HG03342 (cell line): ENCODE data around the gene TMEM39B.
A peak's percentile ranks its signal among the peaks of the same experiment; 100 is the strongest.
"Not testable (repeated sequence)": the region's sequence is repeated elsewhere in the genome, so short reads cannot be mapped to it uniquely, and the experiment has no call there.

Experiments
- ATAC-seq: cut with Tn5 transposase; IDR thresholded peaks from one replicate; pipeline ENCODE4 v1.9.1; 2021; ENCODE audit warnings: mild to moderate bottlenecking, moderate library complexity; ENCODE audit not compliant: unreplicated experiment

TMEM39B gene

DNA sequence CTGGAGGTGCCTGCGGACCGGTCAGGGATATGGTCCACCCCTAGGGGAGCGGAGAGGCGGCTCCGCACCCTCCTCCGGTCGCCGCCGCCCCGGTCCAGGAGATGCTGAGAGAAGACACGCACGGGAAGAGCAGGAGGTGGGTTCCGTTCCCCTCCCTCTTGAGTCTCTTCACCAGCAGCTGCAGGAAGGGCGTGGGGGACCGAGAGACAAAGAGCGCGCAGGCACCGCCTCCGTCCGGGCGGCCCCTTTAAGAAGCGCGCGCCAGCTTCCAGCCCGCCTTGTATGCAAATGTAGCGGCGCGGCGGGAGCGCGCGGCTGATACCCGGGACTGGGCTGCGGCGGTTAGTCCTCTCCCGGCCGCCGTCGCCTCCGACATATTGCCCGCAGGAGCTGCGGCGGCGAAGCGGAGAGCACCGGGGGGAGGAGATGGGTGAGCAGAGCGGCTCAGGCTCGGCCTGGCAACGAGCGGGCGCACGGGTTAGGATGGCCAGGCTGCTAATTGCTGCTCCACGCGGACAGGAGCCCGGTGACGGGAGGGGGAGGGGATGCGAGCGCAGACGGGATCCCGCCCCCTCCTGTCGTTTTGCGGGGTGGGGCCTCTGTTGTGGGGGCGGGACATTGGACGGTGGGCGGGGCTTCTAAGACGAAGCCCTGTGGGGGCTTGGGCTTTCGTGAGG lies at the start of gene TMEM39B:
TSS of gene TMEM39B (plus strand) at position 318 of the 677 bp plus-strand sequence. CDS start at position 427, 109 bp downstream.
- ATAC-seq: peak; percentile 76

DNA sequence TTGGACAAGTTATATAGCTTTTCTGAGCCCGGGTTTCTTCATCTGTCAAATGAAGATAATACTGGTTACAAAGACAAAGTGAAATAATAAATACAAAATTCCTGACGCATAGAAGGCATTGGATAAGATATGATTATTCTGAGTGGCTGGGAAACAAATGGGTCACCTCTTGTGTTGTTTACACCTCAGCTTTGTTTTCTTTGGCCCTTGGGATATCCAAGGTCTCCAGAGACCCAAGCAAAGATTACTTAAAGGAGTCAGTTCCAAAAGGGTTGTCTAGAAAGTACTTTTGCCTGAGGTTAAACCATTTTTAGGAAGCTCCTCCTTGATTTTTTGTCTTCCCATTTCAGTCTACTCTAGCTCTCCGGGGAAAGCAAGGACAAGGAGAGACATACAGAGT lies 49.4 kb upstream of the TMEM39B start:
- no peak for ATAC-seq

DNA sequence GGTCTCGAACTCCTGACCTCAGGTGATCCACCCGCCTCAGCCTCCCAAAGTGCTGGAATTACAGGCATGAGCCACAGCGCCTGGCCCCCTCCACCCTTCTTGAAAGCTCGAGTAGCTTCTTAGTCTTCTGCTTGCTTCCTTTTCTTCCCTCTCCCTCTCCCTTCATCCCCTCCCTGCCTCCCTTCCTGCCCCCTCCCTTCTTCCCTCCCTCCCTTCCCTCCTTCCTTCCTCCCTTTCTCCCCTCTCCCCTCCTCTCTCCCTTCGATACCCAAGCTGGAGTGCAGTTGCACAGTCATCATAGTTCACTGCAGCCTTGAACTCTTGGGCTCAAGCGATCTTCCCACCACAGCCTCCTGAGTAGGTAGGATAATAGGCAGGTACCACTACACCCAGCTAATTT lies 47.2 kb upstream of the TMEM39B start:
- ATAC-seq: no peak

DNA sequence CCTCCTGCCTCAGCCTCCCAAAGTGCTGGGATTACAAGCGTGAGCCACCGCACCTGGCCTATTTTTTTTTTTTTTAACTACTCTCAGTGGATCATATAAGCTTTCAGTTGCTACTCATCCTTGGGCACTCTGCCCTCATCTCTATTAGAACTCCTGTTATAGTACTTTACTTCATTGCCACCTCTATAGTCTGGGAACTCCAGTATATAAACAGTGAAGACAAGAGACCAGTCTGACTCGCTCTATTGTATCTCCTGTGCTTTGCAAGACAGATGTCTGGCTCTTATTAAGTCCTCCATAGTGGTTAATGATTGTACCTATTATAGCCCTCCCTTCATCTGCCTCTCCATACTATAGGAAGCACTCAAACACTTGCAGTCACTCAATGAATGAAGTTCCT lies 44.0 kb upstream of the TMEM39B start:
- no peak for ATAC-seq

DNA sequence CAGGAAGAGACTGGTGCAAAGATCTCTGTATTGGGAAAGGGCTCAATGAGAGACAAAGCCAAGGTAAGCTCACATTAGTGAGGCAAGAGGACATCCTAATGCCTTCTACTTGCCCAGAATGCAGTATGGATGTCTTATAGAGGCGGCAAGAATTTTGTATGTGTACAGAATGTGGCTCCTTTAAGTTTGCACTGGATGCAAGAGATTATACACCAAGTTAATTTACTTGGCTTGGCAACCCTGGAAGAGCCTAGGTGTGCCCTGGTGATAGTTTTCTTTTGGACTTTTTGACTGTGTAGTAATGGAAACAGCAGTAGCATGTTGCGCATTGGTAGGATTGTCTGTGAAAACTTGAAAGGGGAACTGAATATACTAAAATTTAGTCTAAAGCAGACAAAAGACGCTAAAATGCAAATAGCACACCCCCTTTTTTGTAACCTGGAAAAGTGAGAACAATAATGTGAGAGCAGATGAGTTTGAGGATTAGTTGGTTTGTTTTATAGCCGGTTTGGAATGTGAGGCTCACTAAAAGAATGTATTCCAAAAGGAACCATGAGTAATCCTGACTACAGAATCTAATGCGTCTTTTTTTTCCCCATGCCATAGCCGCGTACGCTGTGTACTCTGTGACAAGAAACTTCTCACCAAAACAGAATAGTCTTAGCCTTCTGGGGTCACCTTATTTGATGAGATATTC lies 41.0 kb upstream of the TMEM39B start:
- ATAC-seq: no peak

DNA sequence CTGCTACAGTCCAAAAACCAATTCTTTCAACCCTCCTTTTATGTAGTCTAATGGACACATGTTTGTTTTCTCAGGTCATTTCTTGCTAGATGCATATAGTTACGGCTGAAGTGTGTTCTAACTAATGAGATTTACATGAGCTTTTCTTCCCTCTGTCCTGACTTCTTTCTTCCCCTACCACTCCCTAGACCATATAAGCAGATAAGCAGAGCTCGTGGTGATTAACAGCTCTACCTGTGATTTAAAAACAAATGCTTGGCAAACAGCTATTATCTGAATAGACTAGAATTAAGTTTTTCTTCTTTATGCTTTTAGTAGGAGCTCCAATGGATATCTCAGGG lies 40.5 kb upstream of the TMEM39B start:
- ATAC-seq: no peak

DNA sequence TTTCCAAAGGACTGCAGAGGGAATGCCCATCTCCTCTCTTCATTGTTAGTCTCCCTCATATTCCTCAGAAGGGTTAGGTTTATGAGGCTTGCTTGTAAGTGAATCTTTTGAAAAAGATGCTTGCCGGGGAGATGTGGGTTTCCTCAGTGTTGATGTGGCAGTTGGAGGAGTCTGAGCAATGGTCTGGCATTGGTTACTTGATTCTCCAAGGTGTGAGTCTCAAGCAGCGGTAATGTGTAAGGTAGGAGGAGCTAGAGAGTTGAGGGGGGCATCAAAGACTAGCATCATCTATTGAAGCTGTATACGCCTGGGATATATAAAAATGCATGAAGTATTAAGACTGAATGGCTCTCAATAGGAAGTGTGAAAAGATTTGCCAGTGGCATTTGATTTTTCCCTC lies 37.6 kb upstream of the TMEM39B start:
- no peak for ATAC-seq

DNA sequence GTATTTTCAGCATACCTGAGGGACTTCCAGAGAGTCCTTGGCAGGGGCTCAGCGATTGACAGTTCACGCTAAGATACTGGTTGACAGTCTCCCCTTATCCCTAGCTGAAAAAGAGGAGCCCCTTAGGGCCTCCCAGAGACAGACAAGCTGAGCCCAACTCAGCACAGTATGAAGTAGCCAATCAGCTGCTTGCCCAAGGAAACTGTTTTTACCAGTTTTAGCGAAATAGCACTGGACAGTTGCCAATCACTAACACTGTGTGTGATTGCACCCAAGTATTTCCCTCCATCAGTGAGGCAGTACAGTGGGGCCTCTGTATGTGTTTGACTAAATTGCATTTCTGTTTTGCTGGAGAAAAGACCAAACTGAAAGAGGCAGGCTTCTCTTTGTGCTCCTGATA lies 32.0 kb upstream of the TMEM39B start:
- no peak for ATAC-seq

DNA sequence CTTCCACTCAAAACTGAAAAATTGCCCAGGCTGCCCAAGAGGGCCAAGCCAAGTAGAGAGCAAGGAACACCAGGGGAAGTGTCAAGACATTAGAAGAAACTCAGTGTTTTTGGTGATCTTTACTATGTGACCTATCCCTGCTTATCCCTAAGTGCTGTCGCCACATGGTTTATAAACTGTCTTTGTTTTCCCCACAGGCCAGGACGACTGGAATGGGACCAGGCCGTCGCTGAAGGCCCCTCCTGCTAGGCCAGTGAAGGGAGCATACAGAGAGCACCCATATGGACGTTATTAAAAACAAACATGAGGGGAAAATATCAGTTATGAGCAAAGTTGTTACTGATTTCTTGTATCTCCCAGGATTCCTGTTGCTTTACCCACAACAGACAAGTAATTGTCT lies 30.4 kb upstream of the TMEM39B start:
- no peak for ATAC-seq

DNA sequence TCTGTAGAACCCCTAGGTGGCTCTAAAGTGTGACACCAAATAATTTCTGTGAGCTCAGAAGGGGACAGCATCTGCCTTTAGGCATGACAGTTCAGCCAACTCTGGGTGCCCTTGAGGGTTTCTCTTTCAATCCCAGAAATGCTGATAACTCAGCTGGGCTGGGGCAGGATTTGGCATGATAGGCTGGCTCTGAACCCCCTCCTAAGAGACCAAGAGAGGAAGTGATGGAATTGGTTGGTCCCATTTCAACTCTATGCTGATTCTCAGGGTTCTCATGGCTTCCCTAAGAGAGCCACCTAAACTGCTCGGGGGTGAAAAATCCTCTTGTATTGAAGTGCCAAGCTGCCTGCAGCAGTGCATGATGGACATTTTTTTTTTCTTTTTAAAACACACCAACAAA lies 28.5 kb upstream of the TMEM39B start:
- ATAC-seq: no peak

DNA sequence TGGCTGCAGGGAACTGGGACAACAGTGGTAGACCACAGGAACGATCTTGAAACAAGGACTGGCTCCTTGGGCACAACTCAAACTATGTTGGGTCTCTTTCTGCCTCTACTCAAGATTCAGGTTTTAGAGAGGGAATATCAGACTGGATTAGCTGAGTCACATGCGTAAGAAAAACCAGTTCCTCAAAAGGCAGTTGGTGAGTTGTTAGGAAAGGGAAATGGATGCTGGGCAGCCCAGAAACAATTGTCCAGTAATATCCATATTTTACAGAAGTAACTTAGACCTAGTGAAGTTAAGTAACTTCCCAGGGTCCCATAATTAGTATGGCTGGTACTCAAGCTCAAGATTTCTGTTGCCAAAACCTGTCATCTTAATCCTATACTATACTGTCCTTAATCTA lies 27.0 kb upstream of the TMEM39B start:
- ATAC-seq: no peak

DNA sequence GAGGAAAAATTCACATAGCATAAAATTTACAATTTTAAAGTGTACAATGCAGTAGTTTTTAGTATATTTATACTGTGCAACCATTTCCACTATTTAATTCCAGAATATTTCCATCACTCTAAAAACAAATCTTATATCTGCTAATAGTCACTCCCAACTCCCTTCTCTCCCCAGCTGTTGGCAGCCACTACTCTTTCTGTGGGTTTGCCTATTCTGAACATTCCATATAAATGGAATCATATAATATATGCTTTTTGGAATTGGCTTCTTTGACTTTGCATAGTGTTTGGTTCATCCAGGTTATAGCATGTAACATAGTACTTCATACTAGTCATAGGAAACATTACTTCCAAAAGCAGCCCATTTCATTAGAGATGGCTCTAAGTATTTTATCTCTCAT lies 25.0 kb upstream of the TMEM39B start:
- ATAC-seq: no peak

DNA sequence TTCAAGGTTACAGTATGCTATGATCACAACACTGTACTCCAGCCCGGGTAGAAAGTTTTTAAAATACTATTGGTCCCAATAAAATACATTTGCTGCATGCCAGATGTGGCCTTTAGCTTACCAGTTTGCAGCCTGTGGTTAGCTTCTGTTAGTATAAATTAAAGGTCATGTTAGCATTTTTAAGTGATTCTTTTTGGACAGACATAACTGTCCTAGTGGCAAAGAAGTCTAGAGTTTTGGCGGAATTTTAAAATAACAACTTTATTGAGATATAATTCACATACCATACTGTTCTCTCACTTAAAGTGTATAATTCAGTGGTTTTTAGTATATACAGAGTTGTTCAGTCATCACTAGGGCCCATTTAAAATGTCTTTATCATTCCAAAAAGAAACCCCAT lies 24.3 kb upstream of the TMEM39B start:
- ATAC-seq: no peak

DNA sequence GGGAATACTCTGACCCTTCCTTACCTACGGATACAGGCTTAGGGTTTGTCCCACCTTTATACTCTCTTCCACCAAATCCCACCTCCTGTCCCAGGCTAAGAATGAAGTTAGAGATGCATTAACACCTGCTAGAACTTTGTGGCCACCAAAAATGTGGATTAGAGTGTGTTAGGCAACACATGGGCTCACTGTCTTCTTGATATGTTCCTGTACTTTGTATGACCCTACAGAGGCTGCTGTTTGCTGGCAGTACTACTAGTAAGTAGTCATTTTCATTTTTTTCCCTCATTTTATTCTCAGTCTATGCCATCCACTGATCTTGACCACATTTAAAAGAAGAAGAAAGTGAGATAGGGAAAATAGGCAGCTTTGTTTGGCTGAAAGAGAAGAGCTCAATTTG lies 21.0 kb upstream of the TMEM39B start:
- ATAC-seq: no peak

DNA sequence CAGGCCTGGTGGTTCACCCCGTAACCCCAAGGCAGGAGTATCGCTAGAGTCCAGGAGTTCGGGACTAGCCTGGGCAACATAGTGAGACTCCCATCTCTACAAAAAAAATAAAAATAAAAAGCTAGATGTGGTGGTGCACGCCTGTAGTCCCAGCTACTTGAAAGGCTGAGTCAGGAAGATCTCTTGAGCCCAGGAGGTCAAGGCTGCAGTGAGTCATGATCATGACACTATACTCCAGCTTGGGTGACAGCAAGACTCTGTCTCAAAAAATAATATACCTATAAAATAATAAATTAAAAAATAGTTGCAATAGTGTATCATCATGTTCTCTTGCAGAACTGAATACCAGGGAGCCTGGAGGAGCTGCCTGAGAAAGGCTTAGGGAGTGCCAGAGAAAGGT lies 19.9 kb upstream of the TMEM39B start:
- no peak for ATAC-seq

DNA sequence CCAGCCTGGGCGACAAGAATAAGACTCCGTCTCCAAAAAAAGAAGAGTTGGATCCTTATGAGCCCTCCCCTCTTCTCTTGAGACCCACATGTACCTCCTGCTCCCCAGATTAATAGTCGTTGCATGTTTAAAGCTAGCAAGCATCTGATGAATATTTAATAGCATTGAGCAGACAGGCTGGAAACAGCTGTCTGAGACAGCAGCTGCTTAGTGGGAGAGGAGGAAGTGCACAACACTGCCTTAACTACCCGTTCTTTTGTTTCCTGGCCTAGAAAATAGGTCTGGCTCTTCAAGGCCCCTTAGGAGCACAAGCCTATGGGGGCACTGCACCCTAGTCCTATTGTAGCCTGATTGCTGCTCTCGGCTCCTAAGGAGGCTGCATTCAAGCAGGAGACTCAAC lies 17.3 kb upstream of the TMEM39B start:
- no peak for ATAC-seq

DNA sequence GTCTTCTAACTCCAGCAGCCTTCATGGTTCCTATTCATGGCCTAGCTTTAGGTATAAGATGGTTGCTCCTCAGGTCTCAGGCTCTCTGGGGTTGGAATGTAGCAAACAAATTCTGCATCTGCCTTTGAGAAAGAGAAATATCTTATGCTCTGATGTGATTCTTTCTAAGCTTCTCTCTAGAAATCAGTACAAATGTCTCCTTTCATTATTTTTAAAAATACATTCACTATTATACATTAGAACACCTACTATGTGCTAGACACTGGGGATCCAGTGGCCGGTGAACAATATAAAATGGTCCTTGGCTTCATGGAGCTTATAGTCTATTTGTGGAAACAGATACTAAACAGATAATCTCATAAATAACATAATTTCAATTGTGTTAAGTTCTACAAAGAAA lies 16.1 kb upstream of the TMEM39B start:
- ATAC-seq: no peak

DNA sequence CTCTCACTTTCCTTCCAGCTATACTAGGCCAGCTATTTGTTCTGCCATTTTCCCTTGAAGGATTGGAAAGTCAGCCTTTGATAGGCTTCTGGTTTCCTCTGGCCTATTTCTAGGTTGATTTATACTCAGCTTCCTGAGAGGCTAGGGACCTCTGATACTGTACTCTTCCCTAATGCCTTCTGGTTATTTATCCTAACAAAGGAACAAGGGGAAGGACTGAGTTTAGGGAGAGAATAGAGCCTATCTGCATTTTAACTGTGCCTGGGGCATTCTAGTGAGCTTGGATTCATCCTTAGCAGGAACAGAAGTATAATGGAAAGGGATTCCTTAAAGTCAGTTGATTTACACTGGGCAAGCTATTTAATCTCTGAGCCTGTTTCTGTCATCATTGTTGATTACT lies 11.8 kb upstream of the TMEM39B start:
- ATAC-seq: no peak

DNA sequence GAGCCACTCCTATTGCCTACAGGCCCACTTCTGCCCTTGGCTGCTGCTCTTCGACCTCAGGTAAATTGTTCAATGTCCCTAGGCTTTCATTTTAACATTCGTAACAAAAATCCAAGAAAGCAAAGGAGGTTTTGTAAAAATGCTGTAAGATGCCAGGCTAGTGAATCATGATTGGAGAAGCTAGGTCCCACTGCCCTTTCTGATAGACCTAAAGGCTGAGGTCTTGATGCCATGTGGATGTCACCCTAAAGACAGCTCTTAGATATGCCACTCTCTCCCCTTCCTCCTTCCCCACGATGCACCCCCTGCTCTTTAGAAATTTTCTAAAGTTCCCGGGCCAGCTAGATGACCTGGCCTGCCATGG lies 9.9 kb upstream of the TMEM39B start:
- no peak for ATAC-seq

DNA sequence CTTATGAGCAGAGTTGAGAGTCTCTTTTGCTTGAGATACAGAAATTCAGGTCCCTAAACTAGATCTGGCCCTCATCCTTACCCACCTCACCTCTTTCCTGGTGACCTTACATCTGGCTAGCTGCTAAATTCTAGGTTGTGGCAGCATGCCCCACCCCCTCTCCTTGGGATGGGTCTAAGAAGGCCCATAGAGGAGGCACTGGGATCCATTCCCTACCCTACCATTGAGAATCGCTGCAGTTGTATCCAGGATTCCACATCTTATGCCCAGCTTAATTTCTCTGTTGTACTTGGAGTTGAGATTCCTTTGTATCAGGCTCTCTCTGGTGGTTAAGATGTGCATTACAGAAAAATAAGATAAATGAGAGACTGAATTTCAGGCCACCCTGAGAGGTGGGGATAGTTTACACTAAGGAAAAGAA lies 9.5 kb upstream of the TMEM39B start:
- no peak for ATAC-seq

DNA sequence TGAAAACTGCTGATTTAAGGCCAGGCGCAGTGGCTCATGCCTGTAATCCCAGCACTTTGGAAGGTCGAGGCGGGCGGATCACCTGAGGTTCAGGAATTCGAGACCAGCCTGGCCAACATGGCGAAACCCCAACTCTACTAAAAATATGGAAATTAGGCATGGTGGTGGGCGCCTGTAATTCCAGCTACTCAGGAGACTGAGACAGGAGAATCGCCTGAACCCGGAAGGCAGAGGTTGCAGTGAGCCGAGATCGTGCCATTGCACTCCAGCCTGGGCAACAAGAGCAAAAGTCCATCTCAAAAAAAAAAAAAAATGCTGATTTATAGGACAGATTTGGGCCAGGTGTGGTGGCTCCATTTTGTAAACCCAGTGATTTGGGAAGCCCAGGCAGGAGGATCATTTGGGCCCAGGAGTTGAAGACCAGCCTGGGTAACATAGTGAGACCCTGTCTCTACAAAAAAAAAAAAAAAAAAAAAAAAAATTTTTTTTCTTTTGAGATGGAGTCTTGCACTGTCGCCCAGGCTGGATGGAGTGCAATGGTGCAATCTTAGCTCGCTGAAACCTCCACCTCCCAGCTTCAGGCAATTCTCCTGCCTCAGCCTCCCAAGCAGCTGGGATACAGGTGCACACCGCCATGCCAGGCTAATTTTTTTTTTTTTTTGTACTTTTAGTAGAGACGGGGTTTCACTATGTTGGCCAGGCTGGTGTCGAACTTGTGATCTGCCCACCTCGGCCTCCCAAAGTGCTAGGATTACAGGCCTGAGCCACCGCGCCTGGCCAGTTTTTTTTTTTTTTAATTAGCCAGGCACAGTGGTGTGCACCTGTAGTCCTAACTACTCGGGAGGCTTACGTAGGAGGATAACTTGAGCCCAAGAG lies 6.9 kb upstream of the TMEM39B start:
- ATAC-seq: not testable (repeated sequence)

DNA sequence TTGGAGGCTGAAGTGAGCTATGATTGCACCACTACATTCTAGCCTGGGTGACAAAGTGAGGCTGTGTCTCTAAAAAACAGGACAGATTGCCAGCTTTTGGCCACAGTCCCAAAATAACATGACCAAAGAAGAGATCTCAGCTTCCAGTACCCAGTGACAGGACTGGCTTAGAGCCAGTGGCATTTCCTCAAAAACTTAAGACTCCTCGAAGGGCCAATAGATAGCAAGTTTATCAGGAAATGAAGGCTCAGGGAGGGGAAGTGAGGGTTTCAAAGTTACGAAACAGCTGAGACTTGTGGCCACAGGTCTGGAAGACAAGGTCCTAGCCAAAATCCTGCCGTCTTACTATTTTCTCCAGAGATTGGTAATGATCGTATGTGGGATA lies 6.3 kb upstream of the TMEM39B start:
- no peak for ATAC-seq
